ENCODE measurements around the gene HOXC11.
A peak's percentile ranks its signal among the peaks of the same experiment; 100 is the strongest.

The HOXC11 gene

DNA sequence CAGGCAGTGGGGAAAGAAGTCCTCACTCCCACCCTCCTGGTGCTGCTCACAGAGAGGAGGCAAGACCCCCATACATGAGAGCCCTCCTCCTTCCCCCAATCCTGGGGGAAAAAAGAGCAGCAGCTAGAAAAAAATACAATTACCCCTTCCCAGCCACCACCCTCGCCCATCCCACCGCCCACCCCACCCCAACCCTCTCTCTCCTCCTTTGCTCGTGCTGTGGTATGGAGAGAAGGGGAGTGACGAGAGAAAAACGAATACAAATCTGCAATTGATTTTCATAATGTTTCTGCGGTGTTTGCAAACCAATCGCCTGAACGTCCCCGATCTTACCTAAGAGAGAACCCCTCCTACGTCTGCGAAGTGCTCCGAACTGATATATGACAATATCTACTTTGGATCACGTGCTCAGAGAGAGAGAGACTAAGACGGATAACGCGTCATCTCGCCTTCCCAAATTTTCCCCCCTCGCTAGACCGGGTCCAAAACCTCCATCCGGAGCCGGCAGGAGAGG lies at the start of gene HOXC11:
HOXC11 (plus strand) TSS at position 405 of the 514 bp plus-strand sequence. CDS start 116 bp downstream, outside the sequence.
- Histone ChIP-seq H2AFZ (ENCODE audit: low read length, unreplicated experiment) (peak within 1 kb of the TSS; percentile 3), H3K27me3 (ENCODE audit: insufficient read depth, low read length) (peaks cover 97% of the 10 kb centered on the region), H3K4me1 (ENCODE audit: control insufficient read depth, insufficient read depth, low read length, unreplicated experiment) (no peaks in the 10 kb centered on the region), H3K79me2 (ENCODE audit: control insufficient read depth, insufficient read depth, low read length, unreplicated experiment) (no peaks in the 10 kb centered on the region), H3K27ac (ENCODE audit: low read depth, low read length) (no peak within 1 kb of the TSS), H3K4me3 (ENCODE audit: low read depth, low read length) (peak within 1 kb of the TSS; percentile 68), H3K36me3 (ENCODE audit: insufficient read depth, low read length) (no peaks in the 10 kb centered on the region)

DNA sequence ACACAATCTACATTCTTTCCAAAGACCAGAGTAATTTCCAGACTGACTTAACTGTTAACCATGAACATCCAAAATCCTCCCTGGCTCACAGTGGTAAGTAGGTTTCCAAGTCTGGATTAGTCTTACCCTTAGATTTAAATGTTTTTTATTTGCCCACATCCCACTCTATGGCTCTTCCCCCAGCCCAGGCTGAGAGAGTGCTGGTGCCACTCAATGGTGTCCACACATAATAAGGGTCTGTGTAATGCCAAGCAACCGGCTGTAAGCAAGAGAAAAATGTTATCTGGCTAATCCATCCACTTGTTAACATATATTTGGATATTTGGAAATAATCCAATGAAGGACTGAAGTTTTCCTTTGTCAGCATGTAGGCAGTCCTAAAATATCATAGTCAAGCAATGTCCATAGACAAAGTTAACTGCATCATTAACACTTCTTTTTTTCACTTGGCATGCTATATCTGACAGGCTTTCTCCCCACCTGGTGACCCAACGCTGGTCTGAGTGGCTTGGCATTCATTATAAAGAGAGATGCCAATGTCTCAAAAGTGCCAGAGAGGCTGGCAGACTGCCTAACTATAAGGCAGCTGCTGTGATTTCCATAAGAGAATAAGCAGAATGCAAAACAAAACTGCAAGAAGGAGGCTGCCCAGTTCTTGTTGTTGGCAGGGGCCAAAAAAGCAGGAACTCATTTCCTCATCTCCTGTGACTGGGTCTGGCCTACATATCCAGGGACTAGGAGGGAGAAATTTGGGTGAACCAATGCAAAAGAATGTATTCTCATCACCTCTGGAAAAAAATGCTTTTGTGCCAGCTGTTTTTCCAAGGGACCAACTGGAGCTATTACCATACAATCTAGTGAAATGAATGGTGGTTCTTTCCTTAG lies 48.2 kb upstream of the HOXC11 start:
- no peaks in the 10 kb centered on the region for H3K79me2 ChIP-seq (ENCODE audit: control insufficient read depth, insufficient read depth, low read length, unreplicated experiment)
- H3K4me3 ChIP-seq (ENCODE audit: low read depth, low read length): no peak overlapping the region
- H3K36me3 ChIP-seq (ENCODE audit: insufficient read depth, low read length): no peaks in the 10 kb centered on the region
- no peak overlapping the region for H2AFZ ChIP-seq (ENCODE audit: low read length, unreplicated experiment)
- H3K27ac ChIP-seq (ENCODE audit: low read depth, low read length): no peak overlapping the region
- no peaks in the 10 kb centered on the region for H3K4me1 ChIP-seq (ENCODE audit: control insufficient read depth, insufficient read depth, low read length, unreplicated experiment)
- peaks cover 98% of the 10 kb centered on the region for H3K27me3 ChIP-seq (ENCODE audit: insufficient read depth, low read length)

DNA sequence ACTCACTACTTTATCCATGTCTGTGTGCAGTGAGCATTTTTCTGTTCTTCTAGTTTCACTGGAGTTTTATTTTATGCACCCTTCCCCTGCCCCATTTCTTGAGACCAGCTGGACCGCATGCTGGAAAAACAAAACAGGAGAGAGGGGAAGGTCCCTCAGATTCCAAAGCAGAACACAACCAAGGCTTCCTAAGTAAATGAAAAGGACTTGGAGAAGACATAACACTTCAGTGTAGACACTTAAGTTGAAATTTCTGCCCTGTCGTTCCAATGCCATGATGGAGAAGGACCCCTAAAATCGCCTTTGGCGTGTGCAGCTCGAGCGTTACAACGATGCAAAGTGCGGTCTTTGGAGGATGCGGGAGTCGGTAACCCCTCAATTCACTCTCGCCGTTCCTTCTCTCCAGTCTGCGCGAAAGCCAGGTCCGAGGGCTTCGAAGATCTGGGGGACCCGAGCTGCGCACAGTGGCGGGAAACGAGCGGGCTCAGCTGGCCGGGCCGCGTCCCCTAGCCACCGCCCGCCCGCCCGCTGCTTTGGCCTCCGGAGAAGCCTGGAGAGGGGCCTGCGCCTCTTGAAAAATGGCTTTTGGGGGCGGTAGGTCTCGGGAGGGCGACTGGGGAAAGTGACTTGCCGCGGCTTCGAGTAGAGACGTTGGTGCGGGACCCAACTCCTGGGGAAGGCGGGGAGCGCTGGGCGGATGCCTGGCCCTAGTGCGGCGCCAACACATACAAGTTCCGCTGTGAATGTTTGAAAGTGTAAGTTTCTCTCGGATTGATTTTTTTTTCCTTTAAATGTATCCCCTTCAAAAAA lies 45.5 kb upstream of the HOXC11 start:
- Histone ChIP-seq H3K4me3 (ENCODE audit: low read depth, low read length) (no peak overlapping the region), H3K4me1 (ENCODE audit: control insufficient read depth, insufficient read depth, low read length, unreplicated experiment) (no peaks in the 10 kb centered on the region), H3K79me2 (ENCODE audit: control insufficient read depth, insufficient read depth, low read length, unreplicated experiment) (no peaks in the 10 kb centered on the region), H3K36me3 (ENCODE audit: insufficient read depth, low read length) (no peaks in the 10 kb centered on the region), H2AFZ (ENCODE audit: low read length, unreplicated experiment) (no peak overlapping the region), H3K27ac (ENCODE audit: low read depth, low read length) (no peak overlapping the region), H3K27me3 (ENCODE audit: insufficient read depth, low read length) (peaks cover 100% of the 10 kb centered on the region)

DNA sequence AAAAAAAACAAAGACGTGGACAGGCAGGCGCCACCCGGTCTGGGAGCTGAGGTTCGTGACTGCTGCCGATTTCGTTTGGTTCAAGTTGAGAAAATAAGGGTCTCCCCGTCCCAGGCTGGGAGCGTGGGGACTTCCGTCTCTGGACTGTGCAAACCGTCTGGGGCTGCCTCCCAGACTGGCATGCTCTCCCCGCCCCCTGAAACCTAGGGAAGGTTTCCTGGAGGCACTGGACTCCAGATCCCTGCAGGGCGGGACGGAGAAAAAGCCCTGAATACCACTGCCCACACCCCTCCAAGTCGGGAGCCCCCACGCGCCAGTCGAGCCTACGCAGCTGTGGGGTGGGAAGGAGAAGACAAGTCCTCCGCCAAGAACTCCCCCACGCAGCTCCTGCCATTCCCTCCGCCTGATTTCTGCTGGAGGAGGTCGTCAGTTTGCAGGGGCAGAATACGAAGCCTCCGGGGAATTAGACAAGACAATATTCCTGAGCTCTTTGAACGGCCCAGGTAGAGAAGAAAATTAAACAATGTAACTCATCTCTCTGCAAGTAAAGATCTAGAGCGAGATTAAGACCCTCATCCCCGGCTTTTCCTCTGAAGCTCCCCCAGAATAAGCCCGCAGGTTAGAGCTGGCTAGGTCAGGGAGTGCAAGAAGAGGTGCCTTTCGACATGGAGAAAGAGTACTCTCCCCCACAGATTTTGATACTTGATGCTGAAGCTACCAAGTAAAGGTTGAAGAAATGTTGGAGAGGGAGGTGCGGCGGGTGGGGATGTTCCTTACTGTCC lies 44.7 kb upstream of the HOXC11 start:
- Histone ChIP-seq H3K4me3 (ENCODE audit: low read depth, low read length) (no peak overlapping the region), H3K27me3 (ENCODE audit: insufficient read depth, low read length) (peaks cover 100% of the 10 kb centered on the region), H3K4me1 (ENCODE audit: control insufficient read depth, insufficient read depth, low read length, unreplicated experiment) (no peaks in the 10 kb centered on the region), H3K79me2 (ENCODE audit: control insufficient read depth, insufficient read depth, low read length, unreplicated experiment) (no peaks in the 10 kb centered on the region), H3K36me3 (ENCODE audit: insufficient read depth, low read length) (no peaks in the 10 kb centered on the region), H2AFZ (ENCODE audit: low read length, unreplicated experiment) (no peak overlapping the region), H3K27ac (ENCODE audit: low read depth, low read length) (no peak overlapping the region)

DNA sequence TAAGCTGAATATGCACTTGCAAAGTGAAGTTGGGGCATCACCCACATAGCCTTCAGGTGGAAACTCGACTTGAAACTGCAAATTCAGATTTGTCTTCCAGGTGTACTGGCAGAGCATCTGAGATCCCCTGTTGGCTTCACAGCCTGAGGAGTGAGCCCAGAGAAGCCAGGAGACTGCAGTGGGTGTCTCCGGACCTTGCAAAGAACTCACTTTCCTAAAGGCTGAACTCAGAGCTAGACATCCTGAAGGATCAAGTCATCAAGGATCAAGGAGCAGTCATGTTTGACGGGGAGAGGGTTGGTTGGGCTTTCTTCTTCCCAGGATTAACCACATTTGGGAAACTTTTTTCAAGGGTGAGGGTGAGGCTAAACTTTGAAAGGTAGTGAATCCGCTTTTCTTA lies 43.4 kb upstream of the HOXC11 start:
- Histone ChIP-seq H3K4me3 (ENCODE audit: low read depth, low read length) (no peak overlapping the region), H3K36me3 (ENCODE audit: insufficient read depth, low read length) (no peaks in the 10 kb centered on the region), H2AFZ (ENCODE audit: low read length, unreplicated experiment) (no peak overlapping the region), H3K27me3 (ENCODE audit: insufficient read depth, low read length) (peaks cover 100% of the 10 kb centered on the region), H3K4me1 (ENCODE audit: control insufficient read depth, insufficient read depth, low read length, unreplicated experiment) (no peaks in the 10 kb centered on the region), H3K79me2 (ENCODE audit: control insufficient read depth, insufficient read depth, low read length, unreplicated experiment) (no peaks in the 10 kb centered on the region), H3K27ac (ENCODE audit: low read depth, low read length) (no peak overlapping the region)

DNA sequence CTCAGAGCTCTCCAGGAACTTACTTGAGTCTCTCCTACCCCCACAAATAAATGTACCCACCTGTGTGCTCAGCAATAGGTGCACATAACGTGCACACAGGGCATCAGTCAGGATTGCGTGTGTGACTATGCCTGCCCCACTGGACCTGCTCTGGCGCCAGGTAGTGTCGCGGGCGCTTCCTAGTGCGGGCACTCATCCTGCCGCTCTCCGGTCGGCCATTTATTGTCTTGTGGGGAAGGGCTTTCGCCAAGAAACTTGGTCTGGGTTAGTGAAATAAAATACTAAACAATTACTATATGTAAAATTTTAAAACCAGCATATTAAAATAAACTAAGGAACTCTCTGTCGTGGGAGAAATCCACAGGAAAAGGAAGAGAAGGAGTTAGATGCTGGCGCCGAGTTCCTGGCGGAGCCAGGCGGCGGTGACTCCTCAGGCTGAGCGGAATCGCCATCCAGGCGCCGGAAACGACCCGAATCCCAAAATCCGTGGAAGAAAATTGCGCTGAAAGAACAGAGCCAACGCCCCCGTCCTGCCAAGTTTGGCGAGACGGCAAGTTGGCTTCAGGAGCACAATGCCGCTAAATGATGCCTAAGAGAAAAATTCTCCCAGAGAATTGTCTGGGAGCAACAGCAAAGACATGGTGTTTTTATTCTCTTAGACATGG lies 42.2 kb upstream of the HOXC11 start:
- Histone ChIP-seq H3K36me3 (ENCODE audit: insufficient read depth, low read length) (no peaks in the 10 kb centered on the region), H3K4me3 (ENCODE audit: low read depth, low read length) (no peak overlapping the region), H2AFZ (ENCODE audit: low read length, unreplicated experiment) (no peak overlapping the region), H3K4me1 (ENCODE audit: control insufficient read depth, insufficient read depth, low read length, unreplicated experiment) (no peaks in the 10 kb centered on the region), H3K79me2 (ENCODE audit: control insufficient read depth, insufficient read depth, low read length, unreplicated experiment) (no peaks in the 10 kb centered on the region), H3K27me3 (ENCODE audit: insufficient read depth, low read length) (peaks cover 100% of the 10 kb centered on the region), H3K27ac (ENCODE audit: low read depth, low read length) (no peak overlapping the region)

DNA sequence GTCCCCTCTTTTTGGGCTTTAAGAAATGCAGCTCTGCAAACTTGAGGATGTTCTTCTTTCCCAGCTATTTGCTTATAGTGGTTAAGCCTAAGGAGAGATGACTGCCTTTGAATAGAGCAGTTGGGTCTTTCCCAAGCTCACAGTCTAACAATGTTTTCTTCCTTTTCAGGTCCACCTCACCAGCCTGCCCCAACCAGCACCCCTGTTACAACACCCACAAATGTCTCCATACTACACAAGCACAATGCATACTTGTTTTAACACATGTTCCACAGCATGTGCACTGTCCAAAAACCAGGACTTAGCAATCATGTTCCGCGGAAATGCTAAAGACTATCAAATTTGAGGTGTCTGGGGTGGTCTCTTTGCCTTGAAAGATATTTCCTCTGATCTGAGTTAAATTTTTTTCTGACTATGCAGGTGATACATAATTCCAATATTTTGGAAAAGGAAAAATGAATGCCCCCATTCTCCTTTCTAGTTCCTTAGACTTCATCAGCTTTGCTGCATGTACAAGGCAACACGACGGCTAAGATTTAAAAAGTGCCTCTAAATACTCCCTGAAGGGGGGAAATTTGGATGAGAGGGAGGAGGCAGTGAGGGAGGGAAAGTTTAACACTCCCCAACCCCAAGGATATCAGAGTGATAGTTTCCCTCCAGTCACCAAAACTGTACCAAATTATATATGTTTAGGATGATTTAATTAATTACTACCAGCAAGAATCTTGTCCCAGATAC lies 40.9 kb upstream of the HOXC11 start:
- Histone ChIP-seq H3K79me2 (ENCODE audit: control insufficient read depth, insufficient read depth, low read length, unreplicated experiment) (no peaks in the 10 kb centered on the region), H3K36me3 (ENCODE audit: insufficient read depth, low read length) (no peaks in the 10 kb centered on the region), H3K4me1 (ENCODE audit: control insufficient read depth, insufficient read depth, low read length, unreplicated experiment) (no peaks in the 10 kb centered on the region), H3K27me3 (ENCODE audit: insufficient read depth, low read length) (peaks cover 100% of the 10 kb centered on the region), H2AFZ (ENCODE audit: low read length, unreplicated experiment) (no peak overlapping the region), H3K4me3 (ENCODE audit: low read depth, low read length) (no peak overlapping the region), H3K27ac (ENCODE audit: low read depth, low read length) (no peak overlapping the region)

DNA sequence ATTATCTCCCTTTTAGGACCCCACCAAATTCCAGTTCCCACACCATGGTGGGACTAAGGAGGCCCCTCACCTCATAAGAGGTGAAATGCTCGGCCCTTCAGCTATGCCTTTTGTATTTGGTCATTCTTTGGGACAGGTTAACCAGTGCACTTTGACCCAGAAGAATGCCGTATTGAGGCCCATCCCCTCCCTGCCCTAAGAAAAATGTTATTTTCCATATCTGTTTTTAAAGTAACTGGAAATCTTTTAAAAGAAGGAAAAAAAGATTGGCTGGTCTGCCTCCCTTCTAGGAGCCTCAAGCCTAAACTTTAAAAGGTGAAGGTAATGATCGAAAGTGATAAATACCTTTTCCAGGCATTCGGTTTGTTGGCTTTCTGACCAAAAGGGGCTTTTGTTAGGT lies 40.0 kb upstream of the HOXC11 start:
- H3K27me3 ChIP-seq (ENCODE audit: insufficient read depth, low read length): peaks cover 100% of the 10 kb centered on the region
- H2AFZ ChIP-seq (ENCODE audit: low read length, unreplicated experiment): no peak overlapping the region
- no peaks in the 10 kb centered on the region for H3K79me2 ChIP-seq (ENCODE audit: control insufficient read depth, insufficient read depth, low read length, unreplicated experiment)

DNA sequence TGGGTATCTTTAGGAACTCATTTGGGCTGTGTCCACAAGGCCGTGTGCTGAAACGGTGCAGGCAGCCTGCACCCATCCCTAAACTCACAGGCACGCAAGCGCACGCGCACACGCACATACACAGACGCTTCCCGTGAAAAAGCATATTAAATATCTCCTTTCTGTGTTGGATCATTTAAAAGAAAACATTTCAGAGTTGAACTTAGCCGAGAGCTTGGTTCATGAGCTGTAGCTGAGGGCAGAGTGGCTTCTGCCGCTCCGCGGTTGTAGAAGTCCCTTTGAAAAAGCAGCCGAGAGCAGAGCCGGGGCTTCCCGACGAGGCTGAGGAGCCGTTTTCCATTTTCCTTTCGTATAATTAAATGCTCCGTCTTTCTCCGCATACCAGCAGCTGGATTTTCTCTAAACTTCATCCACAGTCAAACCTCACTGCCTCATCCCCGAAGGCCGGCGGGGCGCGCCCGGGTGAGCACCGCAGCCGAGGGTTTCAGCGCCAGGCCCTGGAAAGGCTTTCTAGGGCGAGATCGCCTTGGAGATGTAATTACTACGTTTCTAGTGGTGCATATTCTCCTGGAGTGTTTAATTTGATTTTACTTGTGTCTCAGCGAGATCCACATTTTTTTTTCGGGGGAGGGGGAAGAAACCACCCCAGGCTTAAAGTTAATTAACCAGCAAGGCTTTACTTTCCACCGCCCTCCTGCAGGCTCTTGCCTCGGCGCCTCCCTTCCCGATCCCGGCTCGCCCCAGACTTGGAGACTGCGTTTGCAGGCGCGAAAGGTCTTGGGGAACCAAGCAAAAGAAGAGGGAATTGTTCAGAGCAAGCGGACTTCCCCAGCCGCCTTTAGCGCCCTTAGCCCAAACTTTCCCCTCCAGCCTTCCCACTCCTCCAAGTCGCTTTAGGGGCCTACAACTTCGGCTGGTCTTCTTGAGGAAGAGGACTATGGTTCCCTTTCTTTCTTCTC lies 37.3 kb upstream of the HOXC11 start:
- Histone ChIP-seq H3K79me2 (ENCODE audit: control insufficient read depth, insufficient read depth, low read length, unreplicated experiment) (no peaks in the 10 kb centered on the region), H3K27ac (ENCODE audit: low read depth, low read length) (no peak overlapping the region), H3K36me3 (ENCODE audit: insufficient read depth, low read length) (no peaks in the 10 kb centered on the region), H3K27me3 (ENCODE audit: insufficient read depth, low read length) (peaks cover 100% of the 10 kb centered on the region), H2AFZ (ENCODE audit: low read length, unreplicated experiment) (no peak overlapping the region), H3K4me3 (ENCODE audit: low read depth, low read length) (peak overlapping the region; percentile 34), H3K4me1 (ENCODE audit: control insufficient read depth, insufficient read depth, low read length, unreplicated experiment) (no peaks in the 10 kb centered on the region)

More for the DNA sequence above, 40.0 kb upstream of the HOXC11 start:
- H3K36me3 ChIP-seq (ENCODE audit: insufficient read depth, low read length): no peaks in the 10 kb centered on the region
- no peak overlapping the region for H3K4me3 ChIP-seq (ENCODE audit: low read depth, low read length)
- no peaks in the 10 kb centered on the region for H3K4me1 ChIP-seq (ENCODE audit: control insufficient read depth, insufficient read depth, low read length, unreplicated experiment)
- no peak overlapping the region for H3K27ac ChIP-seq (ENCODE audit: low read depth, low read length)
